ENCODE data around the gene MMP15. TPM values are rescaled to one million over a fixed set of nuclear protein-coding genes. Genes with fewer than 3 reads are reported as not detected.

Gene MMP15
- total RNA-seq, 1 experiment from 2014 or later, result 55.5 TPM

- TF ChIP-seq ZNF532 (CRISPR knock-in tag; IDR thresholded peaks at IDR 0.05; ENCODE audit: borderline replicate concordance), result no peak
- TF ChIP-seq CREB1 (CRISPR knock-in tag; IDR thresholded peaks at IDR 0.05), result no peak
- no peak for TF ChIP-seq MYBL2 (CRISPR knock-in tag; IDR thresholded peaks at IDR 0.05)
- TF ChIP-seq ESRRA (CRISPR knock-in tag; IDR thresholded peaks at IDR 0.05; ENCODE audit: borderline replicate concordance), result no peak
- TF ChIP-seq NR3C1 (CRISPR knock-in tag; conservative IDR thresholded peaks at IDR 0.05; ENCODE audit: low read depth), result no peak
- TF ChIP-seq ERG (CRISPR knock-in tag; IDR thresholded peaks at IDR 0.05), result no peak
- H3K4me3 Mint-ChIP-seq, result no peak overlapping the region
- peaks cover 38% of the 10 kb centered on the region for H3K36me3 Mint-ChIP-seq
- no peak overlapping the region for H3K27ac Mint-ChIP-seq
- peaks cover 6% of the 10 kb centered on the region; the same call in 1 of the 2 replicates for H3K4me1 Mint-ChIP-seq
- CTCF ChIA-PET, result interaction anchor here (1.4 kb wide), 1 partner anchor 10 kb away, joined by 5 read pairs; no protein-coding TSS in a partner anchor
- POLR2A ChIA-PET, result no interaction called here
- DNase-seq (ENCODE audit: low spot score), result no peak
- no peak for ATAC-seq
- no peaks in the 10 kb centered on the region for H3K9me3 Mint-ChIP-seq
- H3K27me3 Mint-ChIP-seq (ENCODE audit: low read depth), result no peaks in the 10 kb centered on the region
Observed at GRCh38 chr16:58042001-58042885, 16.7 kb downstream of the MMP15 start.

GRCh38 chr16:58042886-58043515 is 17.4 kb downstream of the MMP15 start:
- ChIA-PET POLR2A (no interaction called here), CTCF (interaction anchor here (1.2 kb wide), 1 partner anchor 79 kb away, joined by 6 read pairs; no protein-coding TSS in a partner anchor)
- Mint-ChIP-seq H3K27me3 (ENCODE audit: low read depth) (no peaks in the 10 kb centered on the region), H3K4me3 (no peak overlapping the region), H3K36me3 (peaks cover 32% of the 10 kb centered on the region), H3K4me1 (peaks cover 9% of the 10 kb centered on the region), H3K9me3 (no peaks in the 10 kb centered on the region), H3K27ac (no peak overlapping the region)
- TF ChIP-seq ESRRA (CRISPR knock-in tag; IDR thresholded peaks at IDR 0.05; ENCODE audit: borderline replicate concordance), result no peak
- no peak for TF ChIP-seq ATF3 (CRISPR knock-in tag; conservative IDR thresholded peaks at IDR 0.05)
- TF ChIP-seq NFE2L1 (CRISPR knock-in tag; IDR thresholded peaks at IDR 0.05), result no peak
- TF ChIP-seq SOX15 (CRISPR knock-in tag; IDR thresholded peaks at IDR 0.05), result no peak
- no peak for TF ChIP-seq NFATC4 (CRISPR knock-in tag; IDR thresholded peaks at IDR 0.05)
- no peak for TF ChIP-seq USF2 (CRISPR knock-in tag; IDR thresholded peaks at IDR 0.05)
- no peak for TF ChIP-seq HMGXB4 (CRISPR knock-in tag; IDR thresholded peaks at IDR 0.05)
- no peak for TF ChIP-seq ERG (CRISPR knock-in tag; IDR thresholded peaks at IDR 0.05)
- TF ChIP-seq GTF2I (CRISPR knock-in tag; conservative IDR thresholded peaks at IDR 0.05), result no peak
- no peak for TF ChIP-seq ZNF512 (CRISPR knock-in tag; IDR thresholded peaks at IDR 0.05; ENCODE audit: borderline replicate concordance)
- no peak for TF ChIP-seq MAX (CRISPR knock-in tag; IDR thresholded peaks at IDR 0.05)
- TF ChIP-seq MYBL2 (CRISPR knock-in tag; IDR thresholded peaks at IDR 0.05), result no peak
- no peak for TF ChIP-seq NFYB (CRISPR knock-in tag; conservative IDR thresholded peaks at IDR 0.05; ENCODE audit: low read depth)
- no peak for TF ChIP-seq CBFB (CRISPR knock-in tag; IDR thresholded peaks at IDR 0.05; ENCODE audit: low read depth)
- TF ChIP-seq E2F5 (CRISPR knock-in tag; IDR thresholded peaks at IDR 0.05), result no peak
- TF ChIP-seq JAZF1 (CRISPR knock-in tag; IDR thresholded peaks at IDR 0.05), result no peak
- no peak for ATAC-seq
- no peak for DNase-seq (ENCODE audit: low spot score)
